Vagina (tissue), 2 donors: ENCODE measurements around the gene ABL1. TPM values are rescaled to one million over a fixed set of nuclear protein-coding genes. Genes with fewer than 3 reads are reported as not detected.
A peak's percentile ranks its signal among the peaks of the same experiment; 100 is the strongest.
"Not testable (repeated sequence)": the region's sequence is repeated elsewhere in the genome, so short reads cannot be mapped to it uniquely, and the experiment has no call there.

ENCODE experiments used
- DNase-seq, 2 donors: peaks; one replicate each; pipeline ENCODE4 v3.0.0-alpha.2; 2017; ENCODE audit errors: extremely low spot score in 2 of 2
- H3K27ac ChIP-seq: fragments of 200-600 bp; sonication (generic); one replicate; pipeline ENCODE4 v1.5.1; 2019
- H3K27me3 ChIP-seq: fragments of 200-600 bp; sonication (generic); one replicate; pipeline ENCODE4 v1.5.1; 2019
- H3K36me3 ChIP-seq, 2 donors: fragments of 200-600 bp; sonication (generic); one replicate each; pipeline ENCODE4 v1.5.1; 2017 to 2019
- H3K4me1 ChIP-seq: fragments of 200-600 bp; sonication (generic); one replicate; pipeline ENCODE4 v1.5.1; 2019
- H3K4me3 ChIP-seq, 2 donors: fragments of 200-600 bp; sonication (generic); 1 replicate in 1 of 2; 2 replicates in 1 of 2; pipeline ENCODE4 v1.5.1; 2016 to 2019
- H3K9me3 ChIP-seq: fragments of 200-600 bp; sonication (generic); one replicate; pipeline ENCODE4 v1.5.1; 2019
- CTCF ChIP-seq, 3 experiments: fragments of 450-650 bp in 2 of 3; fragments of 200-600 bp in 1 of 3; sonication (generic) in 1 of 3; IDR thresholded peaks; one replicate each; pipeline ENCODE4 v1.5.1; 2017 to 2019; ENCODE audit warnings: antibody characterized with exemption in 3 of 3, mild to moderate bottlenecking in 2 of 3, moderate library complexity in 2 of 3
- POLR2A ChIP-seq, 2 donors: fragments of 450-650 bp; IDR thresholded peaks; one replicate each; pipeline ENCODE4 v1.6.1; 2017; ENCODE audit warnings: antibody characterized with exemption in 2 of 2, mild to moderate bottlenecking in 2 of 2, moderate library complexity in 2 of 2
- POLR2AphosphoS5 ChIP-seq, 2 donors: sonication (generic); formaldehyde crosslinking; IDR thresholded peaks; one replicate each; pipeline ENCODE4 v1.9.0; 2017; ENCODE audit warnings: antibody characterized with exemption in 2 of 2, mild to moderate bottlenecking in 2 of 2, low read depth in 1 of 2; ENCODE audit not compliant: insufficient read depth in 1 of 2
- intact Hi-C: fragments of 100-400 bp; cut with DNase I; formaldehyde crosslinking; loops from one replicate; pipeline ENCODE4 v1.15.1; 2023
- total RNA-seq: library from RNA; depleted of rRNA; stranded (reverse); fragments of >200 nt; gene quantifications from one replicate; pipeline ENCODE4 v1.2.3, GENCODE V29; 2016

ABL1 gene
- total RNA-seq, 1 donor from 2014 or later, result 68.5 TPM

- Histone ChIP-seq H3K36me3 (no peaks in the 10 kb centered on the region), H3K9me3 (peaks cover 6% of the 10 kb centered on the region), H3K27me3 (no peaks in the 10 kb centered on the region), H3K4me3 (no peak overlapping the region), H3K4me1 (peaks cover 27% of the 10 kb centered on the region), H3K27ac (no peak overlapping the region)
- no peak for TF ChIP-seq POLR2A (IDR thresholded peaks at IDR 0.05)
- no peak for TF ChIP-seq CTCF (IDR thresholded peaks at IDR 0.05)
- no peak for TF ChIP-seq POLR2AphosphoS5 (IDR thresholded peaks at IDR 0.05; ENCODE audit: insufficient read depth in 1 of 2, low read depth in 1 of 2)
- DNase-seq, result no peak
- intact Hi-C loops, result no loop called here
These were observed 43.7 kb upstream of the ABL1 start for GRCh38 chr9:130791303-130791894.

- Histone ChIP-seq H3K4me3 (no peak overlapping the region), H3K36me3 (no peaks in the 10 kb centered on the region), H3K4me1 (peaks cover 22% of the 10 kb centered on the region), H3K9me3 (peaks cover 6% of the 10 kb centered on the region), H3K27me3 (no peaks in the 10 kb centered on the region), H3K27ac (no peak overlapping the region)
- DNase-seq, result no peak
- TF ChIP-seq POLR2AphosphoS5 (IDR thresholded peaks at IDR 0.05; ENCODE audit: insufficient read depth in 1 of 2, low read depth in 1 of 2), result no peak
- no peak for TF ChIP-seq CTCF (IDR thresholded peaks at IDR 0.05)
- TF ChIP-seq POLR2A (IDR thresholded peaks at IDR 0.05), result no peak
- intact Hi-C loops, result no loop called here
These were observed 41.5 kb upstream of the ABL1 start for GRCh38 chr9:130793589-130793988.

GRCh38 chr9:130794021-130794420 lies 41.0 kb upstream of the ABL1 start:
- H3K4me3 ChIP-seq, intact Hi-C loops, H3K9me3 ChIP-seq, DNase-seq, H3K36me3 ChIP-seq, H3K27me3 ChIP-seq: not testable (repeated sequence)
- Histone ChIP-seq H3K27ac (peak overlapping the region; percentile 62), H3K4me1 (peaks cover 22% of the 10 kb centered on the region)

GRCh38 chr9:130794423-130794822 lies 40.6 kb upstream of the ABL1 start:
- H3K27ac ChIP-seq, result peak overlapping the region; percentile 62
- DNase-seq, H3K4me3 ChIP-seq, intact Hi-C loops, H3K9me3 ChIP-seq, H3K36me3 ChIP-seq, H3K27me3 ChIP-seq: not testable (repeated sequence)
- H3K4me1 ChIP-seq, result peaks cover 22% of the 10 kb centered on the region

- Histone ChIP-seq H3K4me3 (no peak overlapping the region), H3K27me3 (no peaks in the 10 kb centered on the region), H3K4me1 (peaks cover 22% of the 10 kb centered on the region), H3K27ac (peak overlapping the region; percentile 62), H3K9me3 (peaks cover 1% of the 10 kb centered on the region), H3K36me3 (no peaks in the 10 kb centered on the region)
- no peak for DNase-seq
- intact Hi-C loops, result no loop called here
- no peak for TF ChIP-seq POLR2AphosphoS5 (IDR thresholded peaks at IDR 0.05; ENCODE audit: insufficient read depth in 1 of 2, low read depth in 1 of 2)
- TF ChIP-seq POLR2A (IDR thresholded peaks at IDR 0.05), result no peak
- no peak for TF ChIP-seq CTCF (IDR thresholded peaks at IDR 0.05)
These were observed 40.0 kb upstream of the ABL1 start for GRCh38 chr9:130794923-130795495.

- intact Hi-C loops, H3K36me3 ChIP-seq, DNase-seq, H3K27me3 ChIP-seq, H3K4me3 ChIP-seq, H3K27ac ChIP-seq, H3K9me3 ChIP-seq: not testable (repeated sequence)
- peaks cover 19% of the 10 kb centered on the region for H3K4me1 ChIP-seq
These were observed 31.9 kb upstream of the ABL1 start for GRCh38 chr9:130803116-130803515.
